ENCODE measurements around the gene PALLD.

DNA sequence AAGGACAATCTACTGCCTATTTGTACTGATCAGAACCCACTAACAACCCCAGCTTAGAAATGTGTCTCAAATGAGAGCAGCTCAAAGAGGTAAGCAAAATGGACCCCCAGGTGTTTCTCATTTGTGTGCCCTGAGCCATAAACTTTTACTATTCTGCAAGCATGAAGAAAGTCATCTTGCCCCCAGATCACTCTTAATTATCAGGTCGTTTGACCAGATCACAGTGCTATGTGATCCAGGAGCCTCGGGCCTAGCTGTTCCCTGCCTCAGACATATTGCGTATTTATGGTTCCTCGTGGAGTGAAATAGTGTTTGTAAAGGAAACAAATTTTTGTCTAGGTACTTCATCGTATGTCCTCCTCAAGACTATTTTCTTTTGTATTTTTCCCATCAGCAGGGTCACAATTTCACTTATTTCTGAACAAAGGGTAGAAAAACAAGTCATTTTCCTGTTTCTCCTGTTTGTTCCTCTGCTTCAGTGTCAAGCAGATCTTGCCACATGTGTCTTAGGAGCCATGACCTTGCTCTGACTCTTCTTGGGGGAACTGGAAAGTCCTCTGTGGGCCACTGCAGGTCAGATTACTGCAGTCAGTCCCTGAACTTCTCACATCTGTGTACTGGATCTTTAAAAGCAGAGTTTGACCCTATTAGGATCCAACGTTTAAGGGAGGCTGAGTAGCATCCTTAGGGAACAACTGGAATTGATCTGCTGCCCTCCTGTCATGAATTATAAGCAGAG lies 194.9 kb downstream of the PALLD start:
- TF ChIP-seq GATA3 (IDR thresholded peaks at IDR 0.05; ENCODE audit: low read depth, low read length) = no peak
- no peak for TF ChIP-seq GATA2 (IDR thresholded peaks at IDR 0.05; ENCODE audit: low read depth, low read length)
